A673 (cell line): Measurements from ENCODE around the gene FGF14. TPM values are rescaled to one million over a fixed set of nuclear protein-coding genes. Genes with fewer than 3 reads are reported as not detected.

Experiments
- BruUV-seq: library from RNA; stranded (reverse); fragments of 400-500 nt; replicated peaks from 2 replicates; lab custom pipeline; 2021; lab: Mats Ljungman, UMichigan
- CTCF ChIA-PET: fragments of 300-600 bp; sonication (Branson Sonifier 250); formaldehyde crosslinking; loops from one replicate; lab custom pipeline; 2022; ENCODE audit warnings: antibody characterized with exemption; lab: Charles Lee
- POLR2A ChIA-PET: fragments of 300-600 bp; sonication (Branson Sonifier 250); formaldehyde crosslinking; loops from one replicate; lab custom pipeline; 2022; ENCODE audit warnings: antibody characterized with exemption; ENCODE audit not compliant: low non-redundant PET; lab: Charles Lee
- DNase-seq: peaks from one replicate; pipeline ENCODE4 v3.0.0-alpha.2; 2015; ENCODE audit warnings: low spot score
- H3K27ac ChIP-seq: fragments of 200-600 bp; sonication (generic); 2 replicates; pipeline ENCODE4 v1.5.1; 2016; ENCODE audit warnings: mixed run types, low read depth, mild to moderate bottlenecking, mixed read lengths, antibody characterized with exemption, low read length; ENCODE audit not compliant: poor library complexity, severe bottlenecking
- H3K27me3 ChIP-seq: fragments of 200-600 bp; sonication (generic); replicated peaks from 2 replicates; pipeline ENCODE4 v1.6.1; 2017; ENCODE audit warnings: mixed run types, low read depth, mild to moderate bottlenecking, mixed read lengths, antibody characterized with exemption, low read length; ENCODE audit not compliant: insufficient read depth, poor library complexity
- H3K36me3 ChIP-seq: fragments of 200-600 bp; sonication (generic); 2 replicates; pipeline ENCODE4 v1.6.1; 2016; ENCODE audit warnings: mixed run types, mild to moderate bottlenecking, mixed read lengths, antibody characterized with exemption, low read length; ENCODE audit not compliant: insufficient read depth, poor library complexity, severe bottlenecking
- H3K4me1 ChIP-seq: fragments of 200-600 bp; sonication (generic); 2 replicates; pipeline ENCODE4 v1.6.1; 2017; ENCODE audit warnings: mixed run types, mild to moderate bottlenecking, mixed read lengths, antibody characterized with exemption, low read length; ENCODE audit not compliant: insufficient read depth, poor library complexity, severe bottlenecking
- H3K4me3 ChIP-seq: fragments of 200-600 bp; sonication (generic); 2 replicates; pipeline ENCODE4 v1.5.1; 2016; ENCODE audit warnings: low read depth, mixed run types, mild to moderate bottlenecking, mixed read lengths, low read length; ENCODE audit not compliant: poor library complexity, severe bottlenecking
- H3K9me3 ChIP-seq: fragments of 200-600 bp; sonication (generic); 2 replicates; pipeline ENCODE4 v1.6.1; 2016; ENCODE audit warnings: mixed run types, low read depth, mild to moderate bottlenecking, mixed read lengths, antibody characterized with exemption, low read length; ENCODE audit not compliant: poor library complexity, severe bottlenecking
- CTCF ChIP-seq: fragments of 300-800, 200-600 bp; sonication (generic); conservative IDR thresholded peaks from 2 replicates; pipeline ENCODE4 v1.5.1; 2017; ENCODE audit warnings: low read depth, mild to moderate bottlenecking, antibody characterized with exemption, low read length, moderate library complexity, mixed read lengths
- EZH2 ChIP-seq: fragments of 200-600 bp; sonication (generic); IDR thresholded peaks from 2 replicates; pipeline ENCODE4 v1.6.1; 2017; ENCODE audit warnings: borderline replicate concordance, low read depth, mild to moderate bottlenecking, mixed read lengths, antibody characterized with exemption, low read length; ENCODE audit not compliant: poor library complexity, severe bottlenecking
- intact Hi-C: fragments of 100-400 bp; cut with micrococcal nuclease; formaldehyde crosslinking; loops from one replicate; pipeline ENCODE4 v1.10.0; 2022; ENCODE audit not compliant: unreplicated experiment
- total RNA-seq: library from RNA; stranded (reverse); gene quantifications from 2 replicates; pipeline ENCODE4 v1.2.3, GENCODE V29; 2021

Gene FGF14
- total RNA-seq, 1 experiment from 2014 or later, result 19.7 TPM

- Histone ChIP-seq H3K4me1 (peaks cover 12% of the 10 kb centered on the region), H3K27me3 (no peaks in the 10 kb centered on the region), H3K9me3 (no peaks in the 10 kb centered on the region), H3K27ac (no peak overlapping the region), H3K4me3 (no peak overlapping the region), H3K36me3 (no peaks in the 10 kb centered on the region)
- no peak for DNase-seq
- intact Hi-C loops, result no loop called here
- no TSS peak for BruUV-seq
- POLR2A ChIA-PET, result no interaction called here
- TF ChIP-seq CTCF, result no peak
- TF ChIP-seq EZH2, result no peak
- CTCF ChIA-PET, result no interaction called here
Measured at GRCh38 chr13:102260256-102260655, 141.6 kb downstream of the FGF14 start.

GRCh38 chr13:102255409-102255808 lies 146.4 kb downstream of the FGF14 start:
- no TSS peak for BruUV-seq
- H3K36me3 ChIP-seq, result no peaks in the 10 kb centered on the region
- ChIA-PET POLR2A (no interaction called here), CTCF (interaction anchor here (0.6 kb wide), 1 partner anchor 71 kb away, joined by 12 read pairs; no protein-coding TSS in a partner anchor)
- TF ChIP-seq CTCF, result no peak
- no peak for TF ChIP-seq EZH2
- no peak overlapping the region for H3K27ac ChIP-seq
- H3K27me3 ChIP-seq, result no peaks in the 10 kb centered on the region
- no peak overlapping the region for H3K4me3 ChIP-seq
- DNase-seq, result peak; percentile 13
- no peaks in the 10 kb centered on the region for H3K9me3 ChIP-seq
- H3K4me1 ChIP-seq, result peaks cover 9% of the 10 kb centered on the region
- intact Hi-C loops, result no loop called here

GRCh38 chr13:102251817-102252216 lies 150.0 kb downstream of the FGF14 start:
- H3K4me3 ChIP-seq, result no peak overlapping the region
- H3K36me3 ChIP-seq, result no peaks in the 10 kb centered on the region
- TF ChIP-seq EZH2, result no peak
- TF ChIP-seq CTCF, result no peak
- no peaks in the 10 kb centered on the region for H3K9me3 ChIP-seq
- no TSS peak for BruUV-seq
- no peak overlapping the region for H3K27ac ChIP-seq
- ChIA-PET POLR2A (no interaction called here), CTCF (no interaction called here)
- no peaks in the 10 kb centered on the region for H3K27me3 ChIP-seq
- intact Hi-C loops, result no loop called here
- DNase-seq, result no peak
- H3K4me1 ChIP-seq, result peaks cover 8% of the 10 kb centered on the region
